Erythroblast (primary cell): ENCODE results near the gene NUDT4B.
"Not testable (repeated sequence)": the region's sequence is repeated elsewhere in the genome, so short reads cannot be mapped to it uniquely, and the experiment has no call there.

Experiments
- GATA1 ChIP-seq: IDR thresholded peaks from 2 replicates; pipeline ENCODE4 v1.6.1; 2011; ENCODE audit warnings: low read depth, mild to moderate bottlenecking, control low read depth, low read length, moderate library complexity
- POLR2A ChIP-seq: IDR thresholded peaks from 2 replicates; pipeline ENCODE4 v1.6.1; 2011; ENCODE audit warnings: mild to moderate bottlenecking, low read length

DNA sequence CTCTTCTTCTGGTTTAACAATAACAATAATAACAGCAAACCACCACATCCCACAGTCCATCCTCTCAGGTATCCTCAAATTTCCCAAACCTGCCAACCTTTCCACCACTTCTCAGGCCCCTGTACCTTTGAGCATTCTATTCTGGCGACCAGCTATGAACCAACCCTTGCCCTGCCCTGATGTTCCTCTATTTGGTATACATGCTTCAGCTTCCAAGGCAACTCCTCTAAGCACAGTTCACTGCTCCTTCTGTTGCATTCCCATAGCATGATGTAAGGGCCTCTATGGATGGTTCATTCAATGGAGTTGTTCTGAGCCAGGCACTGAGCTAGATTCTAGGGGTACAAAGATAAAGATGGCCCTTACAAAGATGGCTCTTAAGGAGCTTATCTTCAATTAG, 46.3 kb upstream of the NUDT4B start:
- not testable (repeated sequence) for TF ChIP-seq POLR2A, GATA1
